ENCODE measurements around the gene NAT16. TPM values are rescaled to one million over a fixed set of nuclear protein-coding genes. Genes with fewer than 3 reads are reported as not detected.
"Not testable (repeated sequence)": the region's sequence is repeated elsewhere in the genome, so short reads cannot be mapped to it uniquely, and the experiment has no call there.

NAT16 gene
- total and polyA plus RNA-seq, 10 donors: not detected

- 83 to 91% (median 88%) methylated on average over 16 to 19 of the region's 19 CpGs for WGBS, 5 donors
Observed at GRCh38 chr7:101206665-101207042, 26.6 kb upstream of the NAT16 start.

GRCh38 chr7:101205901-101206664, 26.0 kb upstream of the NAT16 start:
- intact Hi-C loops (cut with DNase I; ENCODE audit: low total_unique reads): no loop called here
- no peak for DNase-seq
- H3K36me3 ChIP-seq: peaks cover 0 to 55% (median 43%) of the 10 kb centered on the region in 6 donors
- peaks cover 4 to 25% (median 16%) of the 10 kb centered on the region in 7 donors for H3K27me3 ChIP-seq (replicated peaks in 1 of 7)
- no peaks in the 10 kb centered on the region for H3K9me3 ChIP-seq
- H3K4me1 ChIP-seq: peaks cover 0 to 38% (median 24%) of the 10 kb centered on the region in 6 donors
- no peak overlapping the region for H3K4me3 ChIP-seq
- no peak overlapping the region for H3K27ac ChIP-seq
- TF ChIP-seq CTCF (IDR thresholded peaks at IDR 0.05 in 8 of 11, conservative IDR thresholded peaks at IDR 0.05 in 3 of 11) (no peak), POLR2AphosphoS5 (IDR thresholded peaks at IDR 0.05) (peak in 1 of 3 donors; percentile 38)
- WGBS, 5 donors: 84 to 91% (median 85%) methylated on average over 30 to 32 of the region's 32 CpGs

More at GRCh38 chr7:101206665-101207042, 26.6 kb upstream of the NAT16 start:
- no peaks in the 10 kb centered on the region for H3K9me3 ChIP-seq
- H3K27ac ChIP-seq: no peak overlapping the region
- H3K4me1 ChIP-seq: peaks cover 0 to 33% (median 21%) of the 10 kb centered on the region in 6 donors
- intact Hi-C loops (cut with DNase I; ENCODE audit: low total_unique reads): no loop called here
- TF ChIP-seq CTCF (IDR thresholded peaks at IDR 0.05 in 8 of 11, conservative IDR thresholded peaks at IDR 0.05 in 3 of 11): no peak
- no peak for TF ChIP-seq POLR2AphosphoS5 (IDR thresholded peaks at IDR 0.05)
- no peak for TF ChIP-seq POLR2A (IDR thresholded peaks at IDR 0.05)
- peaks cover 0 to 61% (median 49%) of the 10 kb centered on the region in 6 donors for H3K36me3 ChIP-seq
- peaks cover 4 to 20% (median 10%) of the 10 kb centered on the region in 7 donors for H3K27me3 ChIP-seq (replicated peaks in 1 of 7)
- H3K4me3 ChIP-seq: no peak overlapping the region
- no peak for DNase-seq

GRCh38 chr7:101203740-101204738, 23.9 kb upstream of the NAT16 start:
- DNase-seq; intact Hi-C loops (cut with DNase I; ENCODE audit: low total_unique reads); H3K9me3 ChIP-seq: not testable (repeated sequence)
- Histone ChIP-seq H3K4me3 (peak overlapping the region in 1 of 8 donors; percentile 12), H3K4me1 (peaks cover 0 to 41% (median 26%) of the 10 kb centered on the region in 6 donors), H3K27me3 (replicated peaks in 1 of 7) (peaks cover 4 to 46% (median 25%) of the 10 kb centered on the region in 7 donors), H3K36me3 (peaks cover 0 to 35% (median 26%) of the 10 kb centered on the region in 6 donors), H3K27ac (peak overlapping the region in 6 of 8 donors; percentile 40 to 73 (median 64))
- peak in 1 of 11 experiments; percentile 11 for TF ChIP-seq CTCF (IDR thresholded peaks at IDR 0.05 in 8 of 11, conservative IDR thresholded peaks at IDR 0.05 in 3 of 11)
- WGBS, 5 donors: 52 to 61% (median 57%) methylated on average over 20 to 22 of the region's 22 CpGs
